ENCODE data around the gene CCL4.
"Not testable (repeated sequence)": the region's sequence is repeated elsewhere in the genome, so short reads cannot be mapped to it uniquely, and the experiment has no call there.

Gene CCL4

GRCh38 chr17:36087897-36088572 lies 15.6 kb upstream of the CCL4 start:
- FAIRE-seq = not testable (repeated sequence)

DNA sequence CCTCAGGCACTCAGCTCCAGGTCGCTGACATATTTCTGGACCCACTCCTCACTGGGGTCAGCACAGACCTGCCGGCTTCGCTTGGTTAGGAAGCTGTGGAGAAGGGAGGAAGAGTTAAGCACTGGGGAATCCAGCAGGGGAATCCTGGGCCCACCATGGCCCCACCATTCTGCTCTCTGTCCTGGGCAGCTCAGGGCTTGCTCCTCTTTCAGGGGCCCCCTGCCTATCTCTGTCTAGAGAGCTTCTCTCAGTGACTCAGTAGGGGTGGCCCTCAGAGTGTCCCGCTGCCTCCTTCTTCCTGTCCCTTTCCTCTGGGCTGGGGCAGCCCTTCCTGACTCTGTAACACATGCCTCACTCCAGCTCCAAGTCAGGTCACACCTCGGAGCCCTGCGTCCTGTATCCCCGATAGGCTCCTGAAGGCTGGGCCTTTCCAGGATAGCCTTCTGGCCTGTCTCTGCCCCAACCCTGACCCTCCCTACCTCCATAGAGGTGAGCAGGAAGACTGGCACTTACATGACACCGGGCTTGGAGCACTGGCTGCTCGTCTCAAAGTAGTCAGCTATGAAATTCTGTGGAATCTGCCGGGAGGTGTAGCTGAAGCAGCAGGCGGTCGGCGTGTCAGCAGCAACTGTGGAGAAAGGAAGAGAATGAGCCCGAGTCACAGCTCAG lies 14.8 kb upstream of the CCL4 start:
- DNase-seq (ENCODE audit: insufficient read length, low spot score) = no peak
- FAIRE-seq = no peak

More at GRCh38 chr17:36087897-36088572, 15.6 kb upstream of the CCL4 start:
- DNase-seq (ENCODE audit: insufficient read length, low spot score) = not testable (repeated sequence)

- DNase-seq (ENCODE audit: insufficient read length, low spot score) (no peak), FAIRE-seq (no peak)
Measured at GRCh38 chr17:36089339-36089865, 14.2 kb upstream of the CCL4 start.

DNA sequence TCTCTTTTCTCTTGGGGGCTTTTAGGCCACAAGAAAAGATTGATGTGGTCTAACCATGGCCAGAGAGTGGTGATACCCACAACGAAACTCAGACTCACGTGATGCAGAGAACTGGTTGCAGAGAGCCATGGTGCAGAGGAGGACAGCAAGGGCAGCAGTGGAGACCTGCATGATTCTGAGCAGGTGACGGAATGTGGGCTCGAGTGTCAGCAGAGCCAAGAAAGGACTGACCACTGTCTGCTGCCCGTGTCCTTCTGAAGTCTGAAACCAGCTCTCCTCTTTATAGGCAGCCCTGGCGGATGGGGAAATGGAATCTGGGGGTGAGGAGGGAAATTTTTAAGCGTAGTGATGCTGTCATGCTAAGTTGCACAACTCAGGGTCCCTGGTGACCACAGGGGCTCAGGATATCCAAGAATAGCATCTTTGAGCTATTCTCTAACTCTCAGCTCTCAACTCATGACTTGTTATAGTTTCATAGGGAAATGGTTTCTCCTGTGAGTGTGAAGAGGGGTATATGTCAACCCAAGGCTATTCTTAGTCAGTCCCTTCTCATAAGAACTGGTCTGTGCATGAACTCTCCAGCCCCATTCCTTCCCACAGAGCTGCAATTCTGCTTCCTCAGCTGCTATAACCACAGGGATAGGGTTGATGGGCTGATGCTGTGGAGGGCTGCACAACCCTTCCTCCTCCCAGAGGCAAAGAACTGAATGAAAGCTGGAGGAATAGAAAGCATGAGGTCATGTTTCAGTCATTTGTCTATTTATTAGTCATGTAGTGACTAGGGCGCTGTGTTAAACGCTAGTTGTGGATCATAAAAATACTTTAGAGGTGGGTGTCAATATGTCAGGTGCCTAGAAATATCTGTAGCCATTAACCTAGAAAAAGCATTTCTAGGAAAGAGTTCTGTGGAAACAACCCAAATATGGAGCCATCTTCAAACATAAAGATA lies 13.5 kb upstream of the CCL4 start, which contains the start of gene CCL3:
TSS of gene CCL3 (minus strand) at position 256 of the 949 bp plus-strand sequence. CDS start at position 171, 85 bp downstream.
- DNase-seq (ENCODE audit: insufficient read length, low spot score) = no peak
- no peak for FAIRE-seq

DNA sequence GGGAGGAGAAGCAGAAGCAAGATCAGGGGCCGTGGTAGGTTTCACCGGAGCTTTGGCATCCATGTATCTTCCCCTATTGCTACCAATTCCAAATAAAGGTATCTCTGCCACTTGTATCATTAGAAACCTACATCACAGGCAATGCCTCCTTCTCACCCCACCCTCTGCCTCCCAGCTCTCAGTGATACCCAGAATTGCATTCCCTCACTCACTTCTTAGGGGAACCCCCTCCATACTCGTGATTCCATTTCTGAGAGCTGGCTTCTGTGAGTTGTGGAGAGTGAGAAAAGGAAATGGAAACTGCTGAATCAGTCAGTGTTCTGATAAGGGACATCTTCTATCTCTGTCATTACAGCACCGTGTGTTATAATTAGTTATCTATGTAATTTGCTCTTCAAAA lies 11.4 kb upstream of the CCL4 start:
- FAIRE-seq (no peak), DNase-seq (ENCODE audit: insufficient read length, low spot score) (no peak)

- FAIRE-seq; DNase-seq (ENCODE audit: insufficient read length, low spot score): not testable (repeated sequence)
Measured at GRCh38 chr17:36092715-36093114, 10.9 kb upstream of the CCL4 start.

GRCh38 chr17:36094232-36094631 lies 9.4 kb upstream of the CCL4 start:
- DNase-seq (ENCODE audit: insufficient read length, low spot score) = no peak
- no peak for FAIRE-seq

GRCh38 chr17:36094746-36095145 lies 8.9 kb upstream of the CCL4 start:
- DNase-seq (ENCODE audit: insufficient read length, low spot score) (no peak), FAIRE-seq (no peak)

DNA sequence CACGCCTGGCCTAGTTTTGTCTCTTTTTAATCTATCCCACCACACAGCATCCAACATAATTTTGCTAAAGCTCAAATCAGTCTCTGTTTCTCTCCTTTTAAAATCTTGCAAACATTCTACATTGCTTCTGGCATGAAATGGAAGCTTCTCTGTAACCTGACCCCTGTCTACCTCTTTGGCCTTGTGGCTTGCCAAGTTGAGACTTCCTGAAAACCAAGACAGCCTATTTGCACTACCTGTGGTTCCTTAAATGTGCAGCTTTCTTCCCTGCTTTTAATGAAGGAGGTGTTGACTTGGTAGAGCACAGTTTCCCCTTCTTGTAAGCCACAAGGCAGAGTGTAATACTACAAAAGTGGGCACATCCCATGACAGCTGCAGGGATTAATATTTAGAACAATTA lies 7.6 kb upstream of the CCL4 start:
- no peak for DNase-seq (ENCODE audit: insufficient read length, low spot score)
- no peak for FAIRE-seq

- not testable (repeated sequence) for DNase-seq (ENCODE audit: insufficient read length, low spot score); FAIRE-seq
Measured at GRCh38 chr17:36099004-36099403, 4.6 kb upstream of the CCL4 start.

- not testable (repeated sequence) for FAIRE-seq; DNase-seq (ENCODE audit: insufficient read length, low spot score)
Measured at GRCh38 chr17:36104246-36104645, 619 bp downstream of the CCL4 start.

- no peak for FAIRE-seq
Measured at GRCh38 chr17:36104701-36105181, 1.1 kb downstream of the CCL4 start.

DNA sequence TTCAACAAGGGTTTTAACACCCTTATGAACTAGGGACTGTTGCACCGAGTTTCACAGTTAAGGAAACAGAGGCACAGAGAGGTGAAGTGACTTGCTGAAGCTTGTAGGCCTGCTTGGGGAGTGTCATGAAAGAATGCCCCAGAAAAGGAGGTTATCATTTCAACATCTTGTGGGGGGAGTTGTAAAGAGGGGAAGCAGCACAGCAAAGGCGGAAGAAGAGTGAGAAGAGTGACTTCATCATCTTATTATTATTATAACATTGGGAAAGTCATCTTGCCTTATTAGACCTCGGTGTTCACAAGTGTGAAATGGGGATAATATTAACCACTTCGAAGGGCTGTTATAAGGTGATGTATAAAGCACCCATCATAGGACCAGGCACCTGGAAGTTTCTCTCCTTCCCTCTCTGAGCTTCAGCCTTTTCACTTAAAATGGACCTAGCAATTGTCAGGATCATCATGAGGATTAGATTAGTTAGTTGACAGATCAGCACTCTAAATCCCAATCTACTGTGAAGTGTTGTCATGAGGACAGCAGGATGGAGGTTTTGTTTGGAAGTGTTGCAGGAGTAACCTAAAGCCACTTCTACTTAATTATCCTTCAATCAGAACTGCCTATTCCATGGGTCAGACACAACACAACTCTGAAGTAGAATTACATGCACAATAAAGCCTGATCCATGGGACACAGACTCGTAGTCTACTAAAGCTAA lies 2.3 kb downstream of the CCL4 start:
- no peak for FAIRE-seq

More at GRCh38 chr17:36104701-36105181, 1.1 kb downstream of the CCL4 start:
- no peak for DNase-seq (ENCODE audit: insufficient read length, low spot score)

GRCh38 chr17:36106493-36106835 lies 2.8 kb downstream of the CCL4 start:
- DNase-seq (ENCODE audit: insufficient read length, low spot score) = no peak
- FAIRE-seq = no peak

More for the DNA sequence above, 2.3 kb downstream of the CCL4 start:
- DNase-seq (ENCODE audit: insufficient read length, low spot score) = no peak

DNA sequence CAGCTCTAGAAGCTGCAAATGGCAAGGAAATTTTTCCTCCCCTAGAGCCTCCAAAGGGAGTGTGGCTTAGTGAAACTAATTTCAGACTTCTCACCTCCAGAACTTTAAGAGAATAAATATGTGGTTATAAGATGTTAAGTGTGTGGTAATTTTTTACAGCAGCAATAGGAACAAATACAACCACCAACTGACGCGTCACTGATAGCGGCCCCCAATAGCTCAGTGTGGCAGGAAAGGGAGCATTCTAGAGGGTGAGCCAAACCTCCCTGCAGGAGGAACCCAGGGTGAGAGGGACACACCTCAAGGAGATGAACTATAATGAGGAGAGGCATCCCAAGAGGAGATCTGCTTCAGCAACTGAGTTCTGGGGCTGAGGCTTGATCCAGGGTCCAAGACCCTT lies 4.0 kb downstream of the CCL4 start:
- DNase-seq (ENCODE audit: insufficient read length, low spot score) (no peak), FAIRE-seq (no peak)

DNA sequence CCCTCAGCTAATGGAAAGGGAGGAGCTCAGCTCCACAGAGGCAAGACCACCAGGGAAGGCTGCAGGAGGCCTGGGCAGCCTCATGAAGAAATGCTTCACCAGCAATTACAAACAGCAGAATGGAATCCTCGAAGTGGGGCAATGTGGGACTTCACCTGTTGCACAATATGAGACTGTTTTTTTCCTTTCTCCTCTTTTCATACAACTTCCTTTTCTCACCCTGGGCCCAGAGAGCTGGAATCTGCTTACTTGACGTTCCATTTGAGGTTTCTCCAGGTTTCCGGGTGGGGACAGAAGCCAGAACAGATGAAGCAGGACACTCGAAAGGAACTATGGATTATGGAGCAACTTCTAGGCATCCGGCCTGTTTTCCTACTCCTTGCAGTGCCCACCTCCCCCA lies 4.6 kb downstream of the CCL4 start:
- FAIRE-seq; DNase-seq (ENCODE audit: insufficient read length, low spot score): not testable (repeated sequence)

DNA sequence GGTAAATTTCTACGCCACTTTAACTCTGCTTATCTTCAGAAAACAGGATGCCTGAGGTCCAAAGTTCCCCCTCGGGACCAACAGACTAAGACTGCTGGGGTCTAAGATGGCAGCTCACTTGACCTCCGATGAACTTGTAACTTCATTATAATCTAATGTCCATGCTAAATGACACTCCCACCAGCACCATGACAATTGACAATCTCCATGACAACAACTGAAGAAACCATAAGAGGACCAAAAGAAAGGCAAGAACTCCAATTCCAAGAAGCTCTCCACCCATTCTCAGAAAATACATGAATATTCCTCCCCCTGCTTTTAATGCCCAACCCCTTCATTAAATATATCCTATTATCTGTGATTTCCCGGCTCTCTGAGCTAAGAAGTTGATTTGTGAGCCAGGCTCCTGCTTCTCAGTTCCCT lies 7.5 kb downstream of the CCL4 start:
- no peak for FAIRE-seq
- no peak for DNase-seq (ENCODE audit: insufficient read length, low spot score)

- FAIRE-seq = no peak
- no peak for DNase-seq (ENCODE audit: insufficient read length, low spot score)
Measured at GRCh38 chr17:36112572-36112971, 8.9 kb downstream of the CCL4 start.

DNA sequence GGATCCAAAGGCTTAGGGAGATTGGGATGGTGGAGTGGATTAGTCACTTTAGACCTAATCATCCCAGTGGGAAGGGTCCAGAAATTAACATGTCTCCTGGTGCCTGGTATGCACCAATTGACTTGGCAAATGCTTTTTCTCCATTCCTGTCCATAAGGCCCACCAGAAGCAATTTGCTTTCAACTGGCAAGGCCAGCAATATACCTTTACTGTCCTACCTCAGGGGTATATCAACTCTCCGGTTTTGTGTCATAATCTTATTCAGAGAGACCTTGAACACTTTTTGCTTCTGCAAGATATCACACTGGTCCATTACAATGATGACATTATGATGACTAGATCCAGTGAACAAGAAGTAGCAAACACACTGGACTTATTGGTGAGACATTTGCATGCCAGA lies 9.5 kb downstream of the CCL4 start:
- not testable (repeated sequence) for FAIRE-seq; DNase-seq (ENCODE audit: insufficient read length, low spot score)

Data from HTR-8/SVneo (cell line).